Large intestine (tissue), 3 donors: ENCODE data around the gene NHLH2. TPM values are rescaled to one million over a fixed set of nuclear protein-coding genes. Genes with fewer than 3 reads are reported as not detected.

Experiments used
- DNase-seq, 2 donors: peaks; one replicate each; pipeline versions ENCODE4 v3.0.0 to v3.0.0-alpha.2; 2013
- H3K27ac ChIP-seq: one replicate; pipeline ENCODE4 v1.5.1; 2013; ENCODE audit warnings: low read length
- H3K27me3 ChIP-seq: 2 replicates; pipeline ENCODE4 v1.6.1; 2013; ENCODE audit warnings: low read length; ENCODE audit not compliant: control insufficient read depth, insufficient read depth
- H3K36me3 ChIP-seq: 2 replicates; pipeline ENCODE4 v1.6.1; 2013; ENCODE audit warnings: low read length; ENCODE audit not compliant: control insufficient read depth, insufficient read depth
- H3K4me1 ChIP-seq: one replicate; pipeline ENCODE4 v1.6.1; 2013; ENCODE audit warnings: low read length; ENCODE audit not compliant: control insufficient read depth, insufficient read depth
- H3K4me3 ChIP-seq: one replicate; pipeline ENCODE4 v1.5.1; 2013; ENCODE audit warnings: low read length
- H3K9me3 ChIP-seq: one replicate; pipeline ENCODE4 v1.6.1; 2013; ENCODE audit warnings: mild to moderate bottlenecking, low read depth, low read length, moderate library complexity; ENCODE audit not compliant: control insufficient read depth
- WGBS: methylation state at CpG from one replicate; pipeline ENCODE4 v1.1.5; 2013; ENCODE audit warnings: low lambda C conversion rate; ENCODE audit not compliant: insufficient coverage; 5-methylcytosine and 5-hydroxymethylcytosine counted together
- polyA plus RNA-seq: library from polyadenylated mRNA; unstranded; fragments of 120-200 nt; gene quantifications from one replicate; pipeline ENCODE4 v1.2.1, GENCODE V29; 2013

NHLH2 gene
- polyA plus RNA-seq, 1 donor, result not detected

GRCh38 chr1:115790356-115790755 lies 50.6 kb downstream of the NHLH2 start:
- H3K4me1 ChIP-seq, result no peaks in the 10 kb centered on the region
- H3K36me3 ChIP-seq, result no peaks in the 10 kb centered on the region
- no peak for DNase-seq
- no peak overlapping the region for H3K4me3 ChIP-seq
- H3K27ac ChIP-seq, result no peak overlapping the region
- H3K9me3 ChIP-seq, result no peaks in the 10 kb centered on the region
- no CpG with 5 or more reads among the region's 3 CpGs for WGBS
- peaks cover 8% of the 10 kb centered on the region for H3K27me3 ChIP-seq

Other genes with a start within 250 kb of the NHLH2 start
- 9.9 TPM for gene VANGL1, start 199.2 kb downstream of the NHLH2 start, polyA plus RNA-seq
- 1.8 TPM for gene CASQ2, start 72.4 kb downstream of the NHLH2 start, polyA plus RNA-seq
- gene SLC22A15, start 135.4 kb upstream of the NHLH2 start, polyA plus RNA-seq, result 2.8 TPM